ENCODE measurements around the gene DTNA.

Gene DTNA

GRCh38 chr18:34805103-34805877 is 95.2 kb downstream of the DTNA start:
- no peak for FAIRE-seq
- DNase-seq (ENCODE audit: insufficient read length, low spot score): no peak

GRCh38 chr18:34805878-34806351 is 95.8 kb downstream of the DTNA start:
- FAIRE-seq (no peak), DNase-seq (ENCODE audit: insufficient read length, low spot score) (no peak)

GRCh38 chr18:34806527-34806926 is 96.4 kb downstream of the DTNA start:
- no peak for FAIRE-seq
- no peak for DNase-seq (ENCODE audit: insufficient read length, low spot score)

- DNase-seq (ENCODE audit: insufficient read length, low spot score): no peak
- no peak for FAIRE-seq
Measured at GRCh38 chr18:34807106-34807796, 97.2 kb downstream of the DTNA start.

- FAIRE-seq (no peak), DNase-seq (ENCODE audit: insufficient read length, low spot score) (no peak)
Measured at GRCh38 chr18:34808389-34808788, 98.3 kb downstream of the DTNA start.

GRCh38 chr18:34809451-34810072 is 99.5 kb downstream of the DTNA start:
- FAIRE-seq (peak; percentile 33), DNase-seq (ENCODE audit: insufficient read length, low spot score) (no peak)

- FAIRE-seq (no peak), DNase-seq (ENCODE audit: insufficient read length, low spot score) (no peak)
Measured at GRCh38 chr18:34816183-34816582, 106.1 kb downstream of the DTNA start.

- DNase-seq (ENCODE audit: insufficient read length, low spot score): no peak
- no peak for FAIRE-seq
Measured at GRCh38 chr18:34817636-34818035, 107.5 kb downstream of the DTNA start.

- no peak for FAIRE-seq
- no peak for DNase-seq (ENCODE audit: insufficient read length, low spot score)
Measured at GRCh38 chr18:34818064-34818463, 108.0 kb downstream of the DTNA start.

GRCh38 chr18:34820360-34821065 is 110.4 kb downstream of the DTNA start:
- DNase-seq (ENCODE audit: insufficient read length, low spot score) (no peak), FAIRE-seq (no peak)

- FAIRE-seq (no peak), DNase-seq (ENCODE audit: insufficient read length, low spot score) (no peak)
Measured at GRCh38 chr18:34821669-34822210, 111.6 kb downstream of the DTNA start.

- DNase-seq (ENCODE audit: insufficient read length, low spot score) (no peak), FAIRE-seq (no peak)
Measured at GRCh38 chr18:34828093-34828492, 118.0 kb downstream of the DTNA start.

- DNase-seq (ENCODE audit: insufficient read length, low spot score) (no peak), FAIRE-seq (no peak)
Measured at GRCh38 chr18:34834897-34835296, 124.8 kb downstream of the DTNA start.

GRCh38 chr18:34835466-34835865 is 125.4 kb downstream of the DTNA start:
- no peak for FAIRE-seq
- DNase-seq (ENCODE audit: insufficient read length, low spot score): no peak

- no peak for DNase-seq (ENCODE audit: insufficient read length, low spot score)
- FAIRE-seq: no peak
Measured at GRCh38 chr18:34837769-34838272, 127.7 kb downstream of the DTNA start.

- DNase-seq (ENCODE audit: insufficient read length, low spot score) (no peak), FAIRE-seq (no peak)
Measured at GRCh38 chr18:34838669-34839068, 128.6 kb downstream of the DTNA start.

GRCh38 chr18:34840256-34840826 is 130.2 kb downstream of the DTNA start:
- FAIRE-seq: no peak
- DNase-seq (ENCODE audit: insufficient read length, low spot score): no peak

- no peak for DNase-seq (ENCODE audit: insufficient read length, low spot score)
- no peak for FAIRE-seq
Measured at GRCh38 chr18:34841891-34842290, 131.8 kb downstream of the DTNA start.

- FAIRE-seq: no peak
Measured at GRCh38 chr18:34844072-34844471, 134.0 kb downstream of the DTNA start.

GRCh38 chr18:34844732-34845459 is 134.8 kb downstream of the DTNA start:
- no peak for FAIRE-seq

More at GRCh38 chr18:34844072-34844471, 134.0 kb downstream of the DTNA start:
- DNase-seq (ENCODE audit: insufficient read length, low spot score): no peak

More at GRCh38 chr18:34844732-34845459, 134.8 kb downstream of the DTNA start:
- no peak for DNase-seq (ENCODE audit: insufficient read length, low spot score)
